OCI-LY1 (cell line): ENCODE measurements around the gene STYK1.

Experiments
- CTCF ChIP-seq: fragments of 200-600 bp; sonication (generic), shearing (Covaris generic); IDR thresholded peaks from 2 replicates; pipeline ENCODE4 v1.5.1; 2017; ENCODE audit warnings: mild to moderate bottlenecking, antibody characterized with exemption, low read length, moderate library complexity, mixed read lengths
- EZH2 ChIP-seq: fragments of 200-600 bp; sonication (generic), shearing (Covaris generic); IDR thresholded peaks from 2 replicates; pipeline ENCODE4 v1.8.0; 2017; ENCODE audit warnings: borderline replicate concordance, mixed run types, mild to moderate bottlenecking, antibody characterized with exemption, low read length, moderate library complexity, mixed read lengths

GRCh38 chr12:10722502-10722904, 48.7 kb upstream of the STYK1 start:
- TF ChIP-seq CTCF (no peak), EZH2 (no peak)
